ENCODE measurements around the gene PAOX. TPM values are rescaled to one million over a fixed set of nuclear protein-coding genes. Genes with fewer than 3 reads are reported as not detected.

Gene PAOX
- polyA plus RNA-seq, 2 of the 4 experiments (the other 2 are of a cell fraction) = 1.6 to 2.3 TPM

DNA sequence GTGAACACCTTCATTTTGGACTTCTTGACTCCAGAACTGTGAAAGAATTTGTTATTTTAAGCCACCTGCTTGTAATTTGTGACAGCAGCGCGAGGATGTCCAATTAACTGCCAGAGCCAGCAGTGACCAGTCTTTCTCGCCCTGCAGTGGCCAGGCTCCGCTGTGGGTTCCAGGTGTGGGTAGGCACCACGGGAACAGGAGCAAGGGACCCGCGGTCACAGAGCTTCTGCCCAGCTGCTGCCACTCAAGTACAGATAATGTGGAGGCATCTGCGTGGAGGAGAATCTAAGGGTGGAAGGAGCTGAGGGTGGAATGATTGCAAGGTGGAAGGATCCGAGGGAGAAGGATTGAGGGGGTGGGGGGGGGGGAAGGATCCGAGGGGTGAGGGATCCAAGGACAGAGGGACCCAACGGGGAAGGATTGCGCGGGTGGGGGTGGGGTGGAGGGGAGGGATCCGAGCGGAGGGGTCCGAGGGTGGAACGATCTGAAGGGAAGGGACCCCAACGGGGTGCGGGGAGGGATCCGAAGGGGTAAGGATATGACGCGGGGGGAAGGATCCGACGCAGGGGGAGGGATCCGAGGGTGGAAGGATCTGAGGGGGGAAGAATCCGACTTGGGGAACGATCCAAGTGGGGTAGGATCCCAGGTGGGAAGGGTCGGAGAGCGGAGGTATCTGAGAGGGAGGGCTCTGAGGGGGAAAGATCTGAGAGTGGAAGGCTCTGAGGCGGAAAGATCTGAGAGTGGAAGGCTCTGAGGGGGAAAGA is 45.9 kb upstream of the PAOX start:
- Histone ChIP-seq H3K9me3 (no peaks in the 10 kb centered on the region), H3K27ac (no peak overlapping the region), H3K4me2 (no peak overlapping the region), H3K4me1 (peaks cover 25% of the 10 kb centered on the region), H3K4me3 (no peak overlapping the region)
- no peak for FAIRE-seq
- DNase-seq (ENCODE audit: low read depth in 1 of 2, low spot score in 1 of 2) = no peak
- no peak for ATAC-seq
- ChIA-PET POLR2A (interaction anchor here (0.6 kb wide), 1 partner anchor 35 kb away, joined by 4 read pairs; no protein-coding TSS in a partner anchor), CTCF (interaction anchor here (2.6 kb wide), 1 partner anchor 18 kb away, joined by 10 read pairs; no protein-coding TSS in a partner anchor)
- WGBS (ENCODE audit: missing lambda C conversion rate) = 76% methylated on average over 16 of the region's 30 CpGs
- TF ChIP-seq ZNF302 (CRISPR knock-in tag; IDR thresholded peaks at IDR 0.05) = no peak
- TF ChIP-seq FOSB (CRISPR knock-in tag; IDR thresholded peaks at IDR 0.05) = no peak
- TF ChIP-seq HOXB13 (CRISPR knock-in tag; IDR thresholded peaks at IDR 0.05; ENCODE audit: low read depth) = no peak
- TF ChIP-seq FOSL2 (IDR thresholded peaks at IDR 0.05) = no peak
- TF ChIP-seq FOSL2 (CRISPR knock-in tag; IDR thresholded peaks at IDR 0.05) = no peak
- TF ChIP-seq, protein P1, sequence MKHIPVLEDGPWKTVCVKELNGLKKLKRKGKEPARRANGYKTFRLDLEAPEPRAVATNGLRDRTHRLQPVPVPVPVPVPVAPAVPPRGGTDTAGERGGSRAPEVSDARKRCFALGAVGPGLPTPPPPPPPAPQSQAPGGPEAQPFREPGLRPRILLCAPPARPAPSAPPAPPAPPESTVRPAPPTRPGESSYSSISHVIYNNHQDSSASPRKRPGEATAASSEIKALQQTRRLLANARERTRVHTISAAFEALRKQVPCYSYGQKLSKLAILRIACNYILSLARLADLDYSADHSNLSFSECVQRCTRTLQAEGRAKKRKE (CRISPR knock-in tag; IDR thresholded peaks at IDR 0.05; ENCODE audit: low read depth) = no peak
- no peak for TF ChIP-seq ZC3H11A (IDR thresholded peaks at IDR 0.05)
- TF ChIP-seq, protein P2, sequence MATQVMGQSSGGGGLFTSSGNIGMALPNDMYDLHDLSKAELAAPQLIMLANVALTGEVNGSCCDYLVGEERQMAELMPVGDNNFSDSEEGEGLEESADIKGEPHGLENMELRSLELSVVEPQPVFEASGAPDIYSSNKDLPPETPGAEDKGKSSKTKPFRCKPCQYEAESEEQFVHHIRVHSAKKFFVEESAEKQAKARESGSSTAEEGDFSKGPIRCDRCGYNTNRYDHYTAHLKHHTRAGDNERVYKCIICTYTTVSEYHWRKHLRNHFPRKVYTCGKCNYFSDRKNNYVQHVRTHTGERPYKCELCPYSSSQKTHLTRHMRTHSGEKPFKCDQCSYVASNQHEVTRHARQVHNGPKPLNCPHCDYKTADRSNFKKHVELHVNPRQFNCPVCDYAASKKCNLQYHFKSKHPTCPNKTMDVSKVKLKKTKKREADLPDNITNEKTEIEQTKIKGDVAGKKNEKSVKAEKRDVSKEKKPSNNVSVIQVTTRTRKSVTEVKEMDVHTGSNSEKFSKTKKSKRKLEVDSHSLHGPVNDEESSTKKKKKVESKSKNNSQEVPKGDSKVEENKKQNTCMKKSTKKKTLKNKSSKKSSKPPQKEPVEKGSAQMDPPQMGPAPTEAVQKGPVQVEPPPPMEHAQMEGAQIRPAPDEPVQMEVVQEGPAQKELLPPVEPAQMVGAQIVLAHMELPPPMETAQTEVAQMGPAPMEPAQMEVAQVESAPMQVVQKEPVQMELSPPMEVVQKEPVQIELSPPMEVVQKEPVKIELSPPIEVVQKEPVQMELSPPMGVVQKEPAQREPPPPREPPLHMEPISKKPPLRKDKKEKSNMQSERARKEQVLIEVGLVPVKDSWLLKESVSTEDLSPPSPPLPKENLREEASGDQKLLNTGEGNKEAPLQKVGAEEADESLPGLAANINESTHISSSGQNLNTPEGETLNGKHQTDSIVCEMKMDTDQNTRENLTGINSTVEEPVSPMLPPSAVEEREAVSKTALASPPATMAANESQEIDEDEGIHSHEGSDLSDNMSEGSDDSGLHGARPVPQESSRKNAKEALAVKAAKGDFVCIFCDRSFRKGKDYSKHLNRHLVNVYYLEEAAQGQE (IDR thresholded peaks at IDR 0.05) = no peak
- TF ChIP-seq NR3C1 (IDR thresholded peaks at IDR 0.05) = no peak

DNA sequence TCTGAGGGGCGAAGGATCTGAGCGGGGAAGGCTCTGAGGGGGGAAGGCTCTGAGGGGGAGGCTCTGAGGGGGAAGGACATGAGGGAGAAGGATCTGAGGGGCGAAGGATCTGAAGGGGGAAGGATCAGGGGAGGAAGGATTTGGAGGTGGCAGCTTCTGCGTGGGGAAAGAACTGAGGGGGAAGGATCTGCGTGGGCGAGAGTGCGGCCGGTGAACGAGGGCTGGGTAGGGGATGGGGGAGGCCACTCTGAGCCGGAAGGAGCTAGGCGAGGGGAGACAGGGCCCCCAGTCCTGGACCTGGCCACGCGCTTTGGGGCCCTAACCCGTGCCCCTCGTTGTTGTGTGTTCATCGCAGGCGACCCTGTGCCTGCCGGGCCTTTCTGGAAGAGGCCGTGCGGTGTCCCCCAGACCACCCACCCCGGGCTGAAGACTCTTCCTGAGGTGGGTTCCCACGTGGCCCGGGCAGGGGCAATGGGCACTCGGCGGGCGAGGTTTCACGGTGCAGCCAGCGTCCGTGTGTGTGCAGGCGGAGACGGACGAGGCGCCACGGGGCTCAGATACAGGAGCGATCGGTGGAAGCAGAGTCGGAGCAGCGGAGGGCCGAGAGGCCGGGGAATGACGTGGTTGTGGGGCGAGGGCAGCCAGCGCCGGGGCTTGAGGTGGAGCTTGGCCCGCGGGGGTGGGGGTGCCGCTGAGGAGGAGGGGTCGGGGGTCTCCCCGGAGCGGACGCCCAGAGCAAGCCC is 44.4 kb upstream of the PAOX start:
- POLR2A ChIA-PET = no interaction called here
- Histone ChIP-seq H3K4me2 (peak overlapping the region; percentile 97), H3K4me1 (peaks cover 22% of the 10 kb centered on the region), H3K27ac (peak overlapping the region; percentile 55 to 85; a peak in 5 of 6 replicates), H3K4me3 (peak overlapping the region; percentile 58), H3K9me3 (no peaks in the 10 kb centered on the region)
- CTCF ChIA-PET = interaction anchor here (1.2 to 1.3 kb wide), 2 partner anchors 16 to 36 kb away, joined by 3 read pairs; no protein-coding TSS in a partner anchor
- 46% methylated on average over 17 of the region's 51 CpGs for WGBS (ENCODE audit: missing lambda C conversion rate)
- FAIRE-seq = no peak
- peak; percentile 61 to 76 for DNase-seq (ENCODE audit: low read depth in 1 of 2, low spot score in 1 of 2)
- peak; percentile 70 to 84 for ATAC-seq
- TF ChIP-seq RFX5 (IDR thresholded peaks at IDR 0.05) = no peak
- no peak for TF ChIP-seq CBX2 (IDR thresholded peaks at IDR 0.05; ENCODE audit: borderline replicate concordance, low read depth)
- TF ChIP-seq, protein P3, sequence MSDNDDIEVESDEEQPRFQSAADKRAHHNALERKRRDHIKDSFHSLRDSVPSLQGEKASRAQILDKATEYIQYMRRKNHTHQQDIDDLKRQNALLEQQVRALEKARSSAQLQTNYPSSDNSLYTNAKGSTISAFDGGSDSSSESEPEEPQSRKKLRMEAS (IDR thresholded peaks at IDR 0.05) = peak; percentile 46
- no peak for TF ChIP-seq HDAC2 (IDR thresholded peaks at IDR 0.05)
- 0 out of 2 replicates have a peak, but pooled peaks have one; percentile 70 for TF ChIP-seq RNF2 (IDR thresholded peaks at IDR 0.05; ENCODE audit: borderline replicate concordance, low read depth)
- TF ChIP-seq POLR2AphosphoS2 (conservative IDR thresholded peaks at IDR 0.05; ENCODE audit: low read length) = no peak
- TF ChIP-seq, protein P4, sequence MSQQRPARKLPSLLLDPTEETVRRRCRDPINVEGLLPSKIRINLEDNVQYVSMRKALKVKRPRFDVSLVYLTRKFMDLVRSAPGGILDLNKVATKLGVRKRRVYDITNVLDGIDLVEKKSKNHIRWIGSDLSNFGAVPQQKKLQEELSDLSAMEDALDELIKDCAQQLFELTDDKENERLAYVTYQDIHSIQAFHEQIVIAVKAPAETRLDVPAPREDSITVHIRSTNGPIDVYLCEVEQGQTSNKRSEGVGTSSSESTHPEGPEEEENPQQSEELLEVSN (IDR thresholded peaks at IDR 0.05; ENCODE audit: borderline replicate concordance, low read depth) = 0 out of 2 replicates have a peak, but pooled peaks have one; percentile 25
- no peak for TF ChIP-seq CBX8 (IDR thresholded peaks at IDR 0.05)

All from A549 (cell line).